NT2/D1 (cell line): ENCODE measurements around the gene PTPRT.

Source experiments
- DNase-seq: peaks from one replicate; pipeline ENCODE4 v3.0.0-alpha.2; 2011; ENCODE audit warnings: low read depth, low spot score
- H3K27me3 ChIP-seq: 2 replicates; pipeline ENCODE4 v1.6.0; 2011; ENCODE audit warnings: mild to moderate bottlenecking; ENCODE audit not compliant: insufficient read length, insufficient read depth
- H3K36me3 ChIP-seq: 2 replicates; pipeline ENCODE4 v1.6.1; 2011; ENCODE audit warnings: mild to moderate bottlenecking, low read length, mixed read lengths; ENCODE audit not compliant: insufficient read depth, insufficient read length
- H3K4me1 ChIP-seq: 2 replicates; pipeline ENCODE4 v1.5.1; 2011; ENCODE audit not compliant: insufficient read depth, insufficient read length
- H3K4me3 ChIP-seq: 2 replicates; pipeline ENCODE4 v1.5.1; 2011; ENCODE audit warnings: low read depth; ENCODE audit not compliant: insufficient read length
- H3K9ac ChIP-seq: 2 replicates; pipeline ENCODE4 v1.6.0; 2011; ENCODE audit warnings: low read depth; ENCODE audit not compliant: insufficient read length
- H3K9me3 ChIP-seq: 2 replicates; pipeline ENCODE4 v1.5.1; 2011; ENCODE audit warnings: mild to moderate bottlenecking, low read length; ENCODE audit not compliant: insufficient read depth
- SUZ12 ChIP-seq: IDR thresholded peaks from 2 replicates; pipeline ENCODE4 v1.6.1; 2011; ENCODE audit not compliant: insufficient read length, insufficient read depth; ENCODE audit errors: extremely low read depth
- YY1 ChIP-seq: IDR thresholded peaks from 2 replicates; pipeline ENCODE4 v1.6.1; 2011; ENCODE audit not compliant: insufficient read length, insufficient read depth
- ZNF274 ChIP-seq: IDR thresholded peaks from 2 replicates; pipeline ENCODE4 v1.6.1; 2011; ENCODE audit warnings: mild to moderate bottlenecking, low read depth, low read length

PTPRT gene

DNA sequence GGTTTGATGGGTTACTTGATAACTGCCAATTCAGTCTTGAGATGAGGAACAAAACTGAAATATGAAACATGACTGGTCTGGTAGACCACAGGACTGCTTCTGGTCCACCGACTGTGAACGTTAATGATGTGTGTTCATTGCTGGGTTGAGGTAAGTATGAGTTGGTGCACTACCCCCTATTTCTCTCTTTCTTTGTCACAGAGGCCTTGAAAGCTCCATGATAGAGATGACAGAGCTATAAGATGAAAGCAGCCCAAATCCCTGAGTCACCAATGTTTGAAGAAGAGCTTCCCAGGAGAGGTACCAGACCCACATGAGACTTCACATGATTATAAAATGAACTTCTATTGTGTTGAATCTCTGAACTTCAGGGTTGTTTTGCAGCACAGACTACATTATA lies 555.5 kb downstream of the PTPRT start:
- TF ChIP-seq YY1 (no peak), ZNF274 (no peak), SUZ12 (no peak)
- H3K27me3 ChIP-seq: no peaks in the 10 kb centered on the region
- no peak for DNase-seq
- H3K9ac ChIP-seq: no peak overlapping the region
- H3K36me3 ChIP-seq: no peaks in the 10 kb centered on the region
- H3K4me3 ChIP-seq: no peak overlapping the region
- 0 out of 2 replicates have a peak, but pooled peaks cover 4% of the 10 kb centered on the region for H3K9me3 ChIP-seq
- no peaks in the 10 kb centered on the region for H3K4me1 ChIP-seq

DNA sequence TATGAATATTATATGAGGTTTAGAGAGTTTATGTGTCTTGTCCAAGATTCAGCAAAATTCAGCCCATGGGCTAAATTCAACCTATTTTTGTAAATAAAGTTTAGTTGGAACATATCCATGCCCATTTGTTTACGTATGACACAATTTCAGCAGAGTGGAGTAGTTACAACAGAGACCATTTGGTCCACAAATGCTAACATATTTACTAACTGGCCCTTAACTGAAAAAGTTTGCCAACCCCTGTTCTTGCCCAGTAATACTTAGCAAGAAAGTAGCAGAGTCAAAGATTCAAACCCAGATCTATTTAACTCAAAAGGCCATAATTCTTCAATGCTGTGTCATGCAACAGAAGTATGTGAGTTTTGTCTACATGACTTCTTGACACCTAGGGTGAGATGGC lies 561.0 kb downstream of the PTPRT start:
- H3K4me1 ChIP-seq: no peaks in the 10 kb centered on the region
- 0 out of 2 replicates have a peak, but pooled peaks cover 4% of the 10 kb centered on the region for H3K9me3 ChIP-seq
- H3K4me3 ChIP-seq: no peak overlapping the region
- no peaks in the 10 kb centered on the region for H3K36me3 ChIP-seq
- no peak overlapping the region for H3K9ac ChIP-seq
- no peak for DNase-seq
- no peaks in the 10 kb centered on the region for H3K27me3 ChIP-seq
- TF ChIP-seq SUZ12: no peak
- no peak for TF ChIP-seq YY1
- TF ChIP-seq ZNF274: no peak

DNA sequence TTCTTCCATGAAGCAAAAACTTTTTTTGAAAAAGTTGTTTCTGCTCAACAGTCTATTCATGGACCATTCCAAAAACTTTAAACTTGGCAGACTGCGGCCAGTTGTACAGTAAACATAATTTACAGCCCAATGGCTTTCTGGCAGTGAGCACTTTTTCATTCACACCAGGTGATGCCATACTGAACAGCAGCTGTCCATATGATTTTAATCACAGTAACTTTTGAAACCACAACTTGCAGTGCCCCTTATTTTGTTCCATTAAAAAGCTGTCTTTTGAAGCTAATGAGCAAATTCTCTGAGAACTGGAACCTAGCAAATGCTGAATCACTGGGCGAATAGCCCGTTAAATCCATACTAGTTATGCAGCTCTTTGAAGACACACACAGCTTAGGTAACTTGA lies 576.6 kb downstream of the PTPRT start:
- TF ChIP-seq SUZ12 (no peak), ZNF274 (no peak), YY1 (no peak)
- H3K9ac ChIP-seq: no peak overlapping the region

DNA sequence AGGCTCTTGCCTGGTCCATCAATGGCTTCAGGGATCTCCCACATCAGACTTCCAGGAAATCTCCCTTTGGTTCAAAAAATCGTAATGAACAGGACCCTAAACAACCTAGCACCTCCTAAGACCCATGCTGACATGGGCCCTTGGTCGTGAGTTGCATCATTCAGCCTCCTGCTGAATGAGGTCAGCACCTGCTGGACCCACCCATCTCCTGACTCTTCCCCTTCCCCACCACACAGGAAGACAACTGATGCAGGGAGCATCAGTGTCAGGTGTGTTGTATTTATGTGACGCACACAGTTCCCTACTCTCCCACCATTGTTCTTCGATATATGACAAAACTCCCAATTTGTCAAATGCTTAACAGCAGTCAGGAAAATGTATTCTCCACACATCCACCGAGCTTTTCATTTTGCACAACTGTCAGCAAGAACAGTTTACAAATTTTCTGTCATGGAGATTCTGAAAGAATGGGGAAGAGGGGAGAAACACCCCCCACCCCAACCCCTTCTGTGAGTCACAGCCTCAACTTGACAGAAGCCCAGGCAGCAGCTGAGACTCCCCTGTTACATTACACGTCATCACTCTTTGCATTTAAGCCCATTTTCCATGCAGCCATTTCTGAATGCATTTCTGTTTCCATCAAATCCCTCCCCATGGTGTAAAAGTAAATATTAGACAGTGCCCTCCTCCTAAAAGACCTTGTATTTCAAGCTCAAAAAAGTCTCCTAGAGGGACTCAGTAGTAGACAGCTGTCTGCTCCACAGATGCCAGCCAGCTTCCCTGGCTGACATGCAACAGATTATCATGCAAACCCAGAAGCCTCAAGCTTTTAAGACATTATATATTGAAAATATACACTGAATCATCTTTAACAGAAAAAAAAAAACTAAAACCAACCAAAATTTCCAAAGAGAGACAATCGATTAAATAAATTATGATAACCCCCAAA lies 577.5 kb downstream of the PTPRT start:
- Histone ChIP-seq H3K9me3 (peaks cover 13% of the 10 kb centered on the region; the same call in 1 of the 2 replicates), H3K4me3 (no peak overlapping the region), H3K4me1 (no peaks in the 10 kb centered on the region), H3K36me3 (no peaks in the 10 kb centered on the region), H3K9ac (no peak overlapping the region), H3K27me3 (no peaks in the 10 kb centered on the region)
- no peak for DNase-seq
- no peak for TF ChIP-seq ZNF274
- no peak for TF ChIP-seq SUZ12
- no peak for TF ChIP-seq YY1

More for the DNA sequence above, 576.6 kb downstream of the PTPRT start:
- Histone ChIP-seq H3K4me3 (no peak overlapping the region), H3K27me3 (no peaks in the 10 kb centered on the region), H3K36me3 (no peaks in the 10 kb centered on the region), H3K9me3 (peaks cover 13% of the 10 kb centered on the region; the same call in 1 of the 2 replicates), H3K4me1 (no peaks in the 10 kb centered on the region)
- no peak for DNase-seq

DNA sequence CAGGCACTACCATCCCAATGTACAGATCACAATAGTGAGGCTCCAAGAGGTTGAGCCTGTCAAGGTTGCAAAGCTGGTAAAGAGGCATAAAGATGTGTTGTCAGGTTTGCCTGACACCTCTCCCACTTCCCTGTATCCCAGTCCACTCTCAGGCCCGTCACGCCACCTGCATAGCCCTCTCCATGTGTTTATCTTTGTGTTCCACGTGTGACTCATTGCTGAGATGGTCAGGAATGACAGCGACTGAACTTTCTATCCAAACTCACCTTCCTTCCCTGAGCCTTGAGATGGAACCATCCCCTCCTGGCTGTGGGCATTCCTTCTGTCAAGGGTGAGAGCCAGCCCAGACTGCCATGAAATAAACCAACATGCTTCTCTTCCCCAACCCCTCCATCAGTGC lies 578.3 kb downstream of the PTPRT start:
- Histone ChIP-seq H3K4me3 (no peak overlapping the region), H3K4me1 (no peaks in the 10 kb centered on the region), H3K9me3 (peaks cover 13% of the 10 kb centered on the region; the same call in 1 of the 2 replicates), H3K9ac (no peak overlapping the region), H3K27me3 (no peaks in the 10 kb centered on the region), H3K36me3 (no peaks in the 10 kb centered on the region)
- TF ChIP-seq YY1 (no peak), SUZ12 (no peak), ZNF274 (no peak)
- DNase-seq: no peak

DNA sequence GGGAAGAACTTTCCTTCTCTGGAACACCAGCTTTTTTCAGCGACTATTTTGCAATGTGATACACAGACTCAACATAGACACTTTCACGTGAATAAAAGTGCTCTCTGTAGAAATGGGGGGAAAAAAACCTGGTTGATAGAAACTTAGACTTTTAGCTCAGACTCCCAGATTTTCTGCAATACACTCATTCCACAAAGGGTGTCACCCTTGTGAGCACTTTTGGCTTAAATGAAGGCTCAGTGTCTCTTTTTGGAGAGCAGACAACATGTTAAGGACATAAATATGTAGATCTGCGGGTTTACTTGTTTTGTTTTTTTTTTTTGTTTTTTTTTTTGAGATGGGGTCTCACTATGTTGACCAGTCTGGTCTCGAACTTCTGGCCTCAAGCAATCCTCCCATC lies 579.6 kb downstream of the PTPRT start:
- H3K9me3 ChIP-seq: peaks cover 13% of the 10 kb centered on the region; the same call in 1 of the 2 replicates
- no peak overlapping the region for H3K9ac ChIP-seq
- no peaks in the 10 kb centered on the region for H3K36me3 ChIP-seq
- no peak overlapping the region for H3K4me3 ChIP-seq
- H3K4me1 ChIP-seq: peaks cover 3% of the 10 kb centered on the region
- H3K27me3 ChIP-seq: no peaks in the 10 kb centered on the region
- no peak for DNase-seq
- TF ChIP-seq YY1 (no peak), SUZ12 (no peak), ZNF274 (no peak)

DNA sequence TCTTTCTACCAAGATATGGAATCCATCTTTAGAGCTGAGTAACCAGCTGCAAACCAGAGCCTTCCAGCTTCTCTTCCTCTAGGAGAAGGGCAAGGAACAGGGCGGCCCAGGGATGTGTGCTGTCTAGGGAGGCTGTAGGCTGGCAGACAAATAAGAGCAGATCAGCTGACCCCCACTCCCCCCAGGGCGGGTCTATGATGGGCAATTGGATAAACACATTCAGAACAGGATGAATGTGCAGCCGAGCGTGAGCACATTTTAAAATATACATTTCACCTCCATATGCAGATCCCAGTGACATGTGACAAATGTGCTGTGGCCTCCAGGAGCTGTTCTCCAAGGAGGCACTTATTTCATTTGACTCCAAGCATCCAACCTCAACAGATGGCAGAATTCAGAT lies 580.1 kb downstream of the PTPRT start:
- no peak for DNase-seq
- H3K4me1 ChIP-seq: peaks cover 3% of the 10 kb centered on the region
- no peaks in the 10 kb centered on the region for H3K27me3 ChIP-seq
- no peak overlapping the region for H3K9ac ChIP-seq
- TF ChIP-seq YY1 (no peak), ZNF274 (no peak), SUZ12 (no peak)
- H3K4me3 ChIP-seq: no peak overlapping the region
- no peaks in the 10 kb centered on the region for H3K36me3 ChIP-seq
- peaks cover 13% of the 10 kb centered on the region; the same call in 1 of the 2 replicates for H3K9me3 ChIP-seq
